Stimulated activated CD8-positive, alpha-beta memory T cell treated with anti-CD3 and anti-CD28 coated beads, Interleukin-15, amount 100 ng/mL, for 24 hours (primary cell): ENCODE data around the gene CBX5.
A peak's percentile ranks its signal among the peaks of the same experiment; 100 is the strongest.
"Not testable (repeated sequence)": the region's sequence is repeated elsewhere in the genome, so short reads cannot be mapped to it uniquely, and the experiment has no call there.

Experiments used
- DNase-seq: peaks from one replicate; pipeline ENCODE4 v3.0.0-alpha.2; 2020; ENCODE audit warnings: low read depth

Gene CBX5

DNA sequence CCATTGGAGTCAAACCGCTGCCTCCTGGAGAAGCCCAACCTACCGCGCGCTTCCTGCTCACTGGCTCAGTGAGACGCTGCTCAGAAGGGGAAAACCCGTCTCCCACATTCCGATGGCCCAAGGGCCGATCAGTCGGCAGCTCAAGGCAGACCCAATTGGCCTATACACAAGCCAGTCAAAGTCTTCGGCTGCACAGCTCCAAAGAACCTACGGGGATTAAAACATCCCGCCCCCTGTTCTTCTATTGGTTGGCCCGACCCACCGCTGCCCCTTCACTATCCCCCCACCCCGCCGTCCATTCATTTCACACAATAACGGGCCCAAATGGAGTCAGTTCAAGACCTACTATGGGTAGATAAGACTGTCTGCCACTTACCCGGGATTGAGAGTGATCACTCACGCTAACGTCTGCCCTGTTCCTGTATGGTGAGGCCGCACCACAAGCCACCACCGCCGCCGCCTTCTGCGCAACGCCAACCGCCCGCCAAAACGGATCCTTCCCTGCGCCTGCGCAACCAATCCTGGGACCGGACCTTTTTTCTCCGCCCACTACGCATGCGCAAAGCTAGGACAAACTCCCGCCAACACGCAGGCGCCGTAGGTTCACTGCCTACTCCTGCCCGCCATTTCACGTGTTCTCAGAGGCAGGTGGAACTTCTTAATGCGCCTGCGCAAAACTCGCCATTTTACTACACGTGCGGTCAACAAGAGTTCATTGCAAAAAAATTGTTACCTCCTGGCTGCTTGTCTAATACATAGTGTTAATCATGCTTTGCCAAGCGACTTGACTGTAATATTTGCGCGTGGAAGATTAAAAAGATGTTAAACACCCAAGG, at the start of gene CBX5:
TSS of gene CBX5 (minus strand) at position 491 of the 836 bp plus-strand sequence. CDS start 22,472 bp downstream, outside the sequence.
- DNase-seq, result peak; percentile 98

DNA sequence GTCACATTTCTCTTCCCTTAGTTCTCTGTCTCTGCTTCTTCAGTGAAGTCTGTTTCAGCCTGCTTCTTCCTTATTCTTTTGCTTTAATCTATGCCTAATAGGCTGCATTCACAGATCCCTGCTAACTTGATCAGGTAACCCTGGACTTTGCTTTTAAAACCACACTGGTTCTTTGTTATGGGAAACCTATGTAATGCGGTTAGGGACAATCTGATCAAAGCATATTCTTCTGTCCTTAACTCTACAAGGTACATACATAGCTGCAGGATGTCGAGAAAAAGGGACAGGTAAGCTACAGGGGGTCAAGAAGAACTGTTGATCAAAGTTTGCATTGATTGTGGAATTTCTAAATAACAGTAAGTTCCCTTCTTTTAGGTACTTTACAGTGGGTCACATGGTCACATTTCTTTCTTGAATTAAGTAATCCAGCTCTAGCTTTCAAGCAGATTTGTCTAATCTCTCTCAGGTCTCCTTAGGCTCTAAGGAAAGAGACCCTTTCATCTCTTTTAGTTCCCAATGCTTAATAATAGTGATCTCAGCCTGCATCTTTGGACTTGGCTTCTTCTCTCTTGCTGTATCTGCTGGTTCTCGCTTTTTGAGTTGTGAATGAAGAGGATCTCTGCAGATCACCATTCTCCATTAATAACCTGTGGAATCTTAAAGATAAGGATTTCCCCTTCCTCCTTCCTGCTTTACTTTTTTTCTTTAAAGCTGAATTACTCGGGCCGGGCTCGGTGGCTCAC, 48.8 kb upstream of the CBX5 start:
- DNase-seq, result no peak

DNA sequence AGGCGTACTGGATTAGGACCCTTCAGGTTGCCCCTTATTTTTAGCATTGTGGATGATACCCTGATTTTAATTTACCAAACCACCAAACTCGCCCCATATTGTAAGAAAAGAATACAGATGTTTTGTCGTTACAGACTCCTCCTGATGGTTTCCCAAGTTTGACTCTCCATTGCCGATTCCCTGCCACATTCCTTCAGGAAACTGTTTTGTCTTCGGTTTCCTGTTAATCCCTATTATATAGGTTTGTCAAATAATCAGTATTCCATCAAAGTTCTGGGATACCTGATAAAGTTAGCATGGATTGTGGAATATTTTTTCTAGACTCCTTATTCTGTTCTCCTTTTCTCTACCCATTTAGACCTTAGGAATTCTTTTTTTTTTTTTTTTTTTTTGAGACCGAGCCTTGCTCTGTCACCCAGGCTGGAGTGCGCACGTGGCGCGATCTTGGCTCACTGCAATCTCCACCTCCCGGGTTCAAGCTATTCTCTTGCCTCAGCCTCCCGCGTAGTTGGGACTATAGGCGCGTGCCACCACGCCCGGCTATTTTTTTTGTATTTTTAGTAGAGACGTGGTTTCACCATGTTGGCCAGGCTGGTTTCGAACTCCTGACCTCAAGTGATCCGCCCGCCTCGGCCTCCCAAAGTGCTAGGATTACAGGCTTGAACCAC, 45.7 kb upstream of the CBX5 start:
- not testable (repeated sequence) for DNase-seq

DNA sequence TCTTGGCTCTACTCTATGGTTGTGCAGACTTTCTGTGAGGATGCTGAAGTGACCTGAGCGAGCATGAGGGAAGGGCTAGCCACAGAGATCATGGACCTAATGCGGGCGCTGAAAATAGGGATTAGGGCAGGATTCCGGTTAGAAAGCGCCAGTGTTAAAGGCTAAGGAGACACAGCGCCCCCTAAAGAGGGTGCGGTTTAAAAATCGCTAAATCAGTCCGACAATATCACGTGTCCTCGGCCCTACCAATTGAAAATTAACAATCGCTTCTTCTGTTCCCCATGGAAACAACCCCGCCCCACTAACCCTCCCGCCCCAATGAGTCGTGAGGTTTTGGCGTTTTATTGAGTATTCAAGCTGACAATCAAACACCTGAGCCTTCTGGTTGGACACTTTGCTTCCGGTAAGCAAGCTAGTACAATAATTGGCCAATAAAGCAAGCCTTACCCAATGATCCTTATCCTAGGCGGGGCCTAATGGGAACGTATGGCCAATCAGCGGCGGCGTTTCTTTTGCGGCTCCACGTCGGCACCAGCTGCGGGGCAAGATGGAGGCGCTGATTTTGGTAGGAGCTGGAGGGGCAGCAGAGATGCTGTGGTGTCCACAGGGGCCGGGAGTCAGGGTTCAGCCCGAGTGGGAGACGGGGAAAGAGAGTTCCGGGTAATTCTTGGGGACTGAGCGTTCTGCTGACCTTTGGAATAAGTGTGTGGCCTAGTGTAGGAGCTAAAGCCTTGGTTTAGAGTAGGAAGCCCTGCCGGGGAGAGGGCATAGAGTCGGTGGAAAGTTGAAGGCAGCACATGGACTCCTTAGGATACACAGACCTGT, 44.9 kb upstream of the CBX5 start, which contains the start of gene COPZ1:
TSS of gene COPZ1 (plus strand) at position 515 of the 825 bp plus-strand sequence. CDS start at position 548, 33 bp downstream.
- DNase-seq, result peak; percentile 70

DNA sequence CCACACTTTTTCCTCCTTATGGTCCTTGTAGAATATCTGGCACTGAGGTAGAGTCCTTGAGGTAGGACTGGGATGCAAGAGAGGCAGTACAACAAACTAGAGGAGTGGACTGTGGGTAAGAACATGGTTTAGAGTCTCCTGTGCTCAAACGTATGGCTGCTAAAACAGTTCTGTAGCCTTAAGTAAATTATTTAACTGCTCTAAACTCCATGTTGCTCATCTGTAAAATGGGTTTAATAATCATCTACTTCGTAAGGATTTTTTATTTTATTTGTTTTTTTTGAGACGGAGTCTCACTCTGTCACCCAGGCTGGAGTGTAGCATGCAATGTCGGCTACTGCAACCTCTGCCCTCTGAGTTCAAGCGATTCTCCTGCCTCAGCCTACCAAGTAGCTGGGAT, 41.4 kb upstream of the CBX5 start:
- no peak for DNase-seq

DNA sequence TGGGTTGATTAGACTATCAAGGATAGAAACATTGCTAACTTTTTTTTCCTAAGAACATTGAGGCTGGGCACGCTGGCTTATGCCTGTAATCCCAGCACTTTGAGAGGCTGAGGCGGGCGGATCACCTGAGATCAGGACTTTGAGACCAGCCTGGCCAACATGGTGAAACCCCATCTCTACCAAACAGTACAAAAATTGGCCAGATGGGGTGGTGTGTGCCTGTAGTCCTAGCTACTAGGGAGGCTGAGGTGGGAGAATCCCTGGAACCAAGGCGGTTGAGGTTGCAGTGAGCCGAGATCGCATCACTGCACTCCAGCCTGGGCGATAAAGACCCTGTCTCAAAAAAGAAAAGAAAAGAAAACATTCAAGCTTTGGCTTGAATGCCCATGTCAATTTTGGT, 32.4 kb upstream of the CBX5 start:
- DNase-seq, result not testable (repeated sequence)

DNA sequence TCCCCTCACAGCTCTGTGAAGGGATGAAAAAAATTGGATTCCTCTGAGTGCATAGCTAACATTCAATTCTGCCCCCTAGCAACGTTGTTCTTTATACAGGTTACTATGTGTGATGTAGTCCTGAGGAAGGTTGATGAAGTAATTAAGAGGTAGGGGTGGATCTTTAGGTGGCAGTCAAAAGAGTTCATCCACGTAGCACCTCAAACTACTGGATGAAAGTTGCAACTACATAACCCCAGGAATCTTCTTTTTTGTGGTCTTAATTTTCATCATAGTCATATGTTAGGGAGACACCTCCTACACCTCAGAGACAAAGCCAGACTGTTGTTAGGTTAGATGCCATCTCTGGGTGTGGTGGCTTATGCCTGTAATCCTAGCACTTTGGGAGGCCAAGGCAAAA, 31.1 kb upstream of the CBX5 start:
- no peak for DNase-seq

DNA sequence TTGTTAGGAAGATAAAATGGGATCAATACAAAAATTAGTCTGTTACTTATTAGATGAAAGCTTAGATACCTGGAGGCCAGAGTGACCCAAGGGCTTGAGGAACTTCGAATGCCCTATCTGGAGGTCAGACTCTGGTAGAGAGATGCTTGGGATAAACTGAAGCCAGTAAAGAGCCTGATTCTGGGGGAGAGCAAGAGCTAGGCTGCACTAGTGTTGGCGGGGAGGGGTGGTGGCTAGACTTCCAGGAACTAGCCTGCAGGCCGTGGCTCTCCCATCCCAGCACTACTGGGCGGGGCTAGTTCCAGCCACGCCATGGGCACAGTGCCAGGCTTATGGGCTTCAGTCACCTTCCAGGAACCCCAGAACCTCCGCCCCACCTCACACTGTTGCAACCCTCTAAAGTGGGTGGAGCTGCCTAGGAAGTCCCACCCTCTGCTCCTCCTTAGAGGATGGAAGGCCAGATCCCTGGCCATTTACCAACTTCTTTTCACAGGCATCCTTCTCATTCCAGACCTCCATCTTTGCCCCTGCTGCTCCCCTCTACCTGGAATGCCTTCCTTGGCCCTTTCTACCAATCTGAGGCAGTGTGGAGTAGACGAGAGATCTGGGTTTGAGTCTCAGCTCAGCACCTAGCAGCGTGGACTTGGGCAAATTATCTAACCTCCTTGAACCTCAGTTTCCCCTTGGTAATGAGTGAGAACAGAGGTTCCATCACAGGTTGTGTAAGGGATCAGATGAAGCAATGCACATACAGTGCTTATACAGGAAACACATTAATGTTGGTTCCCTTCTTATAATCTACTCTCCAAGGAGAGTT, 27.2 kb upstream of the CBX5 start:
- DNase-seq, result no peak

DNA sequence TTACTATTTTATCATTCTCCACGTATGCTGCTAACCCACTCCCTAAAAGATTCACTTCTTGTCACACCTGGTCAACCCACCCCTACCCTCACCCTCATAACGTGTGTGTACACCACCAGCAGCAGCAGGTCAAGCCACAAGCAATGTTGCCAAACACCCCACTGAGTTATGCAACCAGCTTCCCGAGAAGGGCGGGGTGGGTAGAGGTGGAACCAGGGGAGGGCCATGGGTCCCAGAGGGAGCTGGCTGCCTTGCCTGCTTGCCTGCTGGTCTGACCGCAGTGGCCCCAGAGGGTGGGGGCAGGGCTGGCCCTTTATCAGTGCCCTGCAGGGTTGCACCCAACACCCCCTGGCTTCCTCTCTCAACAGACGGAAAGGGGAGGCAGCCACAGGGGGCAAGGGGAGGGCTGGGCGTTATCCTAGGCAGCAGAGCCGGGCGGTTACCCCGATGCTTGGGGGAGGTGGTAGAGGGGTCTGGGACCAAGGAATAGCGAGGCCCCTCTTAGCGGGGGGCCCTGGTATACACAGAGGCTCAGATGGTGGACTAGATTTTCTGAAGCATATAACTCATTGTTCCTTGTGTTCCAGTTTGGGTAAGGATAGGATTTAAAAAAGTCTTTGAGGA, 24.4 kb upstream of the CBX5 start:
- no peak for DNase-seq

DNA sequence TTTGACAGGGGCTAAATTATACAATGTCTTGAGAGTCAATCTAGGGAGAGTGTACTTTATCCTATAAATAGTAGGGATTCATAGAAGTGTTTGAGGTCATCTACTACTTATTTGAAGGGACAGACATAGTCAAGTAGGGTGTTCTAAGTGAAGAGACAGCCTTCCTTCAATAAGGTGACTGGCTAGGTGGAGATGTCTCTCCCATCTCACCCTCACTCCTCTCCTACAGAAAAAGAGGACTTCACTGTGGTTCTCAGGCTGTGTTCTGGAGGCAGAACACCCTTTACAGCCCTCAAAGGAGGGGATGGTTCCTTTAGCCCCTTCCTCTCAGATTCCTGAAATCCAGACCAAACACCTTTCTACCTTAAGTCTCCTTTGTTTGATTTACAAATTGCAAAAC, 23.7 kb upstream of the CBX5 start:
- DNase-seq, result no peak

DNA sequence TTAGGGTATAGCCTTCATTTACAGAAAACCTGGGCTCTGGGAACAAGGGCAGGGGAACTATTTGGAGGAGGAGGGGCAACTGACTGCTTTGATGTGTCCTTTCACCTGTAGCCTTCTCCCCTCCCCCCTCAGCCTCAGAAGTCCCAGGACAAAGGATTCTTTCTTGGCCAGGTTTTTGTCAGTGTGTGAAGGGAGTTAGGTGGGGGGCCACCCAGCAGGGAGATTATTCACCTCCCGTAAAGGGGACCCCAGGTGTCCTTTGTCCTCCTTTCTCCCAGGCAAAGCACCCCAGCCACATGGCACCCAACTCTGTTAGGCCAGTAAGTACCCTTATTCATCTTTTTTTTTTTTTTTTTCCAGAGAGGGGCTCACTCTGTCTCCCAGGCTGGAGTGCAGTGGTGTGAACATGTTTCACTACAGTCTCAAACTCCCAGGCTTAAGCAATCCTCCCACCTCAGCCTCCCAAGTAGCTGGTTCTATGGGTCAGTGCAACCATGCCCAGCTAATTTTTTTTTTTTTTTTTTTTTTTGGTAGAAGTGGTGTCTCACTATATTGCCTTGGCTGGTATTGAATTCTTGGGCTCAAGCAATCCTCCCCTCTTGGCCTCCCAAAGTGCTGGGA, 21.6 kb upstream of the CBX5 start:
- no peak for DNase-seq

DNA sequence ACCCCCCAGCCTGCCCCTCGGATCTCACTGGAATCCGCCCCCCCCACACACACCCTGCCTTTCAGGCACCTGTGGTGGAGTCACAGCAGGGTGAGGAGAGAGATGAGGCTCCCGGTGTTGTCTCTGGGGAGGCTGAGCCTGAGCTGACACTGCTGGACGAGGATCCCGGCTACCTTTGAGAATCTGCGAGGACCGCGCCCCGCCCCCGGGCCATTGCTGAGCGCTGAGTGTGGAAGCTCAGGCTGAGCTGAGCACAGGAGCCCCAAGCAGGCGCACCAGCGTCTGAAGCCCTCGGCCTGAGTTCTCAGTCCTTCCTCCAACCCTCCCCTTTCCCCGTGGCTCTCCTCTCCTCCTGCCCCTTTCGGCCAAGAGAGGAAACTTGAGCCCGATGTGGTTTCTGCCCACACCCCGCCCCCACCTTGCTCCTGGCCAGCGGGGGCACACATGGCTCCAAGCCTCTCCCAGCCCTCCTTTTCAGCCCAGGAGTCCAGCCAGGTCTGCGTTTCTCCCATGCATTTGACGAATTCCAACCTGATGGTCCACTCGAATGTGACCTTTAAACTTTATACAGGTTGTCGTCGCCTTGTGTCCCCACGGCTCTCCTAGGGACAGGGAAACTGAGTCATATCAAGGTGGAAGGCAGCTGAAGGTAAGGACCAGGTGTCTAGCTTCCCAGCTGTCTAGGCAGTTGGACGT, 21.0 kb upstream of the CBX5 start, which contains the start of gene NFE2:
TSS of gene NFE2 (minus strand) at position 284 of the 696 bp plus-strand sequence. CDS start 5,767 bp downstream, outside the sequence.
- no peak for DNase-seq

DNA sequence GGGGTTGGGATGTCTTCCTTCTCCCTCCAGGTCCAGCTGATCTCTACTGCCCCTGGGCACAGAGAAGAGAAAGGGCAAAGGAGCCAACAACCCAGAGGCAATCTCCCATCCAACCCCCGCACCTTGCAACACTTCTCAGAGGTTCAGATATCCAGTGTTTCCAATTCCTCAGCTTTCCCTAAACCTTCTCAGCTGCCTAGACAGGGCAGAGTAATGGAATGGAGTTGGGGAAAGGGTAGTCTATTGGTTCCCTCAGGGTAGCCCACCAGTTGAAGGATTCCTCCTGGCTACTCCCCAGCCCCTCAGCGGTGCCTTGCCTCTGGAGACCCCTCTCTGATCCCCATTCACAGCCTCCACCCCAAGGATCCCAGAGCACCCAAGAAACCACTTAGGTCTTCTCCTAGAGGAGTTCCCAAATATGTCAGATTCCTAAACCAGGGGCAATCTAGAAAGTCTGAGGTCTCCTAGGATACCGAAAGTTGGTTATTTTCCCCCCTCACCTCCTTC, 20.4 kb upstream of the CBX5 start:
- DNase-seq, result no peak

DNA sequence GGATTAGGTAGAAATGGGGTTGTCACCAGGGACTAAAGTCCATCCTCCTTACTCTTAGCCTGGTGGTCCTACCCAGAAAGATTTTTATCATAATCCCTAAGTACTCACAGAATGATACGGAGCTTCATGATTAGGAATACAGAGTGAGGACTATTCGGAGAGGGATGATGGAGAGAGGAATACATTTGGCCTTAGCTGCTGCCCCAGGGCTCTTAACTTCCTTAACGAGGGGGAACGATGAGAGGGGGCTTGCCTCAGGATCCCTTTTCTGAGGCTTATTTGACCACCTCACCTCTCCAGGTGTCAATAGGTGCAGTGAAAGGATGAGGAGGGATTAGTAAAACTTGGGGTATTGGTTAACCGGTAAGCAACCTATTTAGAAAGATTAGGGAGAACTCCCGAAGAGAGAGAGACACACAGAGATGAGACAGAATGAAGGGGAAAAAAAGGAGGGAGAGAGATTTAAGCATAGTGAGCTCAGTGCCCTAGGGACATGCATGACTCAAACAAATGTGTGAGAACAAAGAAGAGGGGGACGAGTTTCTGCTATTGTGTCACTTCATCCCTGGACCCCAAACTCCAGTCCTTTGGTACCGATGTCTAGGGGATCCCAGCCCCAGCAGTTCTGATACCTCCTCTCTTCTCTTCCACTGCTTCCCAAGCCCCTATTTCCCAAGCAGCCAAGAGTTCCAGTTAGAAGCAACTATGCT, 19.7 kb upstream of the CBX5 start:
- DNase-seq, result no peak

DNA sequence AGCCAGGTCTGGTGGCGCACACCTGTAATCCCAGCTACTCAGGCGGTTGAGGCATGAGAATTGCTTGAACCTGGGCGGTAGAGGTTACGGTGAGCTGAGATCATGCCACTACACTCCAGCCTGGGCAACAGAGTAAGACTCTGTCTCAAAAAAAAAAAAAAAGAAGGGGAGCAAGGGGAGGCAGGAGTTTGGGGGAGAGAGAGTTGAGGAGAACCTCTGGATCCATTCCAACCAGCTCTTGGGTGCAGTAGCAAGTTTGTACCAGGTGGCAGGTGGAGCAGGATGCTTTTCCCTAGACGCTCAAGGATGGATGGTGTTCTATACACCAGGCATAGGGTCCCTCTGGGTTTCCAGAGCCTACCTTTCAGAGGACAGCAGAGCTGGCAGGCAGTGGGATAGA, 19.0 kb upstream of the CBX5 start:
- no peak for DNase-seq

DNA sequence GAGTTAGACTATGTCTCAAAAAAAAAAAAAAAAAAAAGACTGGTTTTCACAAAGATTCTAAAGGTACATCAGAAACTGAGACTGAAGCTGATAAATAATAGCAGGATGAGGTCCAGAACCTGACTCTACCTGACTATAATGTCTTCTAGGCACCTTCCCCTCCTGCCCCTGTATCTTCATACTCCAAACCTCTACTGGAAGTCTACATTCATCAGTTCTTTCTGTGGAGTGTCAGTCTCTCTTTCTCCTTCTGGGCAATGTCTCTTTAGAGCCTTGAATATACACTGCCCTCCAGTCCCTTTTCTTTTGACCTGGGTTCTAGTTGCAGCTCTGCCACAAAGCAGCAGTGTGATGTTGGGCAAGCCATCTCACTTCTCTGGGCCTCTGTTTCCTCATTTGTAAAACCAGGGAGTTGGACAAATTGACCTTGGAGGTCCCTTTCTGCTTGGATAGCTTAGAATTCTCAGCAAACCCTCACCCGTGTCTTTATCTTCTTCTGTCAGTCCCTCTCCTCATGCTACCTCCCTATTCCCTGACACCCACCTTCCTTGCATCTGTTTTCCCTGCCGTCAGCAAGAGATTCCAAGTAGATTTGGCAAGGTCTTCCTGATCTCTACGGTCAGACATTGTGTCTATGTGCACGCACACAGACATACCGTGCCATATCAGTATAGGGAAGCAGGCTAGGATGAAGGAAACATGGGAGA, 16.6 kb upstream of the CBX5 start:
- DNase-seq, result no peak

DNA sequence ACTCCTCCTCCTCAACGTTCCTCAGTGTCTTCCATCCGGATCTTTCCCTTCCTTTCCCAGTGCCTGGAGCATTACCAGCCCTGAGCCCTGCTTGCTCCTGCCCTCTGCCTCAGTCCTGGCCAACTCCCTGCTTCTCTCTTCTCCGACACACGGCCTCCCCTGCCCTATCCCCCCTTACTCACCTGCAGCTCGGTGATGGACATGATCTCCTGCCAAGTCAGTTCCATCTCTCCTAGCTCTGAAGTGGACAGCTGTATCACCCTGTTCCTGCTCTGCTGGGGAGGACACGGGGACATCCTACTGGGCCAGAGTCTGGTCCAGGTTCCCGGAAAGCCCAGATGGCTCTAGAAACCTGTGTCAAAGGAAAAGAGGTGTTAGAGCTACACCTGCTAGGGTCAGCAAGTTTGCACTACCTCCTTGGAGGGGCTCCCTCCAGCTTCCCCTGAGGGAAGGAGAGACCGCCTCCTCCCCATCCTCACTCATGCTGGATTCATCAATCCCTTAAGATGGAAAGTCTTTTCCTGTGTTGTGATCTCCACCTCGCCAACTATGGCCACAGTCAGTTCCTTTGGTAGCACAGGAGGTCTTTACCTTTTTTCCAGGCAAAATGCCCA, 15.1 kb upstream of the CBX5 start:
- no peak for DNase-seq
